SU-DHL-6 (cell line): ENCODE data around the gene AGAP1.

Experiments
- H2AFZ ChIP-seq: fragments of 200-600 bp; sonication (generic); 2 replicates; pipeline ENCODE4 v1.6.1; 2014; ENCODE audit warnings: low read depth, mild to moderate bottlenecking, moderate library complexity, mixed read lengths, antibody characterized with exemption, low read length; ENCODE audit not compliant: severe bottlenecking
- H3F3A ChIP-seq: fragments of 200-600 bp; shearing (Covaris generic); 2 replicates; pipeline ENCODE4 v1.6.0; 2016; ENCODE audit warnings: antibody characterized with exemption, mild to moderate bottlenecking; ENCODE audit not compliant: insufficient read depth
- H3K27ac ChIP-seq: fragments of 200-600 bp; sonication (generic); 2 replicates; pipeline ENCODE4 v1.5.1; 2016; ENCODE audit warnings: low read depth, mild to moderate bottlenecking, low read length, moderate library complexity, mixed read lengths
- H3K27me3 ChIP-seq: fragments of 200-600 bp; sonication (generic), shearing (Covaris generic); 2 replicates; pipeline ENCODE4 v1.6.0; 2014; ENCODE audit warnings: mild to moderate bottlenecking, low read length
- H3K36me3 ChIP-seq: fragments of 200-600 bp; sonication (generic); 2 replicates; pipeline ENCODE4 v1.6.1; 2014; ENCODE audit warnings: mild to moderate bottlenecking, low read length, mixed read lengths
- H3K4me2 ChIP-seq: fragments of 300-600, 200-600 bp; shearing (Covaris generic), sonication (generic); 2 replicates; pipeline ENCODE4 v1.6.0; 2014; ENCODE audit warnings: low read length, low read depth, mild to moderate bottlenecking; ENCODE audit not compliant: poor library complexity, severe bottlenecking
- H3K4me3 ChIP-seq: fragments of 200-600 bp; sonication (generic); 2 replicates; pipeline ENCODE4 v1.5.1; 2014; ENCODE audit warnings: antibody characterized with exemption, low read length, mild to moderate bottlenecking, mixed read lengths; ENCODE audit not compliant: insufficient read depth, poor library complexity, severe bottlenecking
- H3K79me2 ChIP-seq: fragments of 200-600 bp; sonication (generic); 2 replicates; pipeline ENCODE4 v1.6.1; 2014; ENCODE audit warnings: mild to moderate bottlenecking, low read length, moderate library complexity; ENCODE audit not compliant: insufficient read depth
- H3K9ac ChIP-seq: fragments of 200-600 bp; sonication (generic); 2 replicates; pipeline ENCODE4 v1.7.0; 2014; ENCODE audit warnings: mild to moderate bottlenecking, low read length
- H3K9me2 ChIP-seq: fragments of 200-600 bp; sonication (generic); replicated peaks from 2 replicates; pipeline ENCODE4 v1.6.1; 2014; ENCODE audit warnings: low read length; ENCODE audit not compliant: insufficient read depth
- H3K9me3 ChIP-seq: fragments of 200-600 bp; sonication (generic); 2 replicates; pipeline ENCODE4 v1.6.1; 2014; ENCODE audit warnings: low read length, mixed read lengths; ENCODE audit not compliant: insufficient read depth
- H4K20me1 ChIP-seq: fragments of 200-600 bp; sonication (generic); 2 replicates; pipeline ENCODE4 v1.6.1; 2014; ENCODE audit warnings: low read depth, mild to moderate bottlenecking, antibody characterized with exemption, low read length, moderate library complexity, mixed read lengths
- EZH2phosphoT487 ChIP-seq: fragments of 200-600 bp; sonication (generic), shearing (Covaris generic); conservative IDR thresholded peaks from 2 replicates; pipeline ENCODE4 v1.6.1; 2018; ENCODE audit warnings: mild to moderate bottlenecking, antibody characterized with exemption, low read length, moderate library complexity, mixed read lengths
- TF ChIP-seq, protein P1 (sequence below): fragments of 200-600 bp; sonication (generic); IDR thresholded peaks from one replicate; pipeline ENCODE4 v1.5.1; 2017; ENCODE audit warnings: antibody characterized with exemption, mild to moderate bottlenecking, low read length, moderate library complexity; ENCODE audit not compliant: insufficient read depth, poor library complexity, severe bottlenecking

AGAP1 gene

DNA sequence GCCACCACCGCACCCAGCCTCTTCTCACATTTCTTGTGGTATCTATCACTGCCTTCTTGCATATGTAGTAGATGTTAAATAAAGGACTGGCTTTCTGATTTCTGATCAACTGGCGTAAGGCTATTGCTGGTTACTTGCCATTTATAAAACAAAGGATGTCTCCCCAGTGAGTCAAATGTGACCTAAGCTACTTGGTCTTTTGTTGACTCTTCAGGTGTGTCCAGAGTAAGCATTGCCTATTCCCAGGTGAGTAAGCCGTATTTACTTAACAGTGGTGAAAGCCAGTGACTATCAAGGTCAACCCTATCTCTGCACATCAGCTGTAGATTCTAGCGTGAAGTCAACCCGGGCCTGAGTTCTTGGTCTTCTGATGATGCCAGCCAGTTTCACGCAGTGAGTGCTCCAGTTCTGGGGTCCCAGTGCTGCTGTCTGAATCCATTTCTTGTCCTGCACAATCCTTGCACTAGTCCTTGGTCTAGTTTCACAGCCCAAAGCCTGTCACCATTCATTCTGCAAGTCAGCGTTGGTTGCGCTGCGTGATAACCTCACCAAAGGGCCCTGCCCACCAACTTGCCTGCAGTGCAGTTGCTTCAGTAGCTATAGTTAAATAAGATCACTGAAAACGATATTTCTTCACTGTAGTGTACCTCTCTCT, 554.2 kb downstream of the AGAP1 start:
- H3K9me3 ChIP-seq, result no peaks in the 10 kb centered on the region
- H4K20me1 ChIP-seq, result no peaks in the 10 kb centered on the region
- no peaks in the 10 kb centered on the region for H3K27me3 ChIP-seq
- H3K79me2 ChIP-seq, result no peaks in the 10 kb centered on the region
- no peak overlapping the region for H3K4me3 ChIP-seq
- no peak overlapping the region for H3K9ac ChIP-seq
- H3K9me2 ChIP-seq, result no peaks in the 10 kb centered on the region
- no peak overlapping the region for H3K4me2 ChIP-seq
- H3F3A ChIP-seq, result no peaks in the 10 kb centered on the region
- no peak overlapping the region for H2AFZ ChIP-seq
- H3K27ac ChIP-seq, result no peak overlapping the region
- TF ChIP-seq, protein P1, sequence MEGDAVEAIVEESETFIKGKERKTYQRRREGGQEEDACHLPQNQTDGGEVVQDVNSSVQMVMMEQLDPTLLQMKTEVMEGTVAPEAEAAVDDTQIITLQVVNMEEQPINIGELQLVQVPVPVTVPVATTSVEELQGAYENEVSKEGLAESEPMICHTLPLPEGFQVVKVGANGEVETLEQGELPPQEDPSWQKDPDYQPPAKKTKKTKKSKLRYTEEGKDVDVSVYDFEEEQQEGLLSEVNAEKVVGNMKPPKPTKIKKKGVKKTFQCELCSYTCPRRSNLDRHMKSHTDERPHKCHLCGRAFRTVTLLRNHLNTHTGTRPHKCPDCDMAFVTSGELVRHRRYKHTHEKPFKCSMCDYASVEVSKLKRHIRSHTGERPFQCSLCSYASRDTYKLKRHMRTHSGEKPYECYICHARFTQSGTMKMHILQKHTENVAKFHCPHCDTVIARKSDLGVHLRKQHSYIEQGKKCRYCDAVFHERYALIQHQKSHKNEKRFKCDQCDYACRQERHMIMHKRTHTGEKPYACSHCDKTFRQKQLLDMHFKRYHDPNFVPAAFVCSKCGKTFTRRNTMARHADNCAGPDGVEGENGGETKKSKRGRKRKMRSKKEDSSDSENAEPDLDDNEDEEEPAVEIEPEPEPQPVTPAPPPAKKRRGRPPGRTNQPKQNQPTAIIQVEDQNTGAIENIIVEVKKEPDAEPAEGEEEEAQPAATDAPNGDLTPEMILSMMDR, result no peak
- TF ChIP-seq EZH2phosphoT487, result no peak
- no peaks in the 10 kb centered on the region for H3K36me3 ChIP-seq

DNA sequence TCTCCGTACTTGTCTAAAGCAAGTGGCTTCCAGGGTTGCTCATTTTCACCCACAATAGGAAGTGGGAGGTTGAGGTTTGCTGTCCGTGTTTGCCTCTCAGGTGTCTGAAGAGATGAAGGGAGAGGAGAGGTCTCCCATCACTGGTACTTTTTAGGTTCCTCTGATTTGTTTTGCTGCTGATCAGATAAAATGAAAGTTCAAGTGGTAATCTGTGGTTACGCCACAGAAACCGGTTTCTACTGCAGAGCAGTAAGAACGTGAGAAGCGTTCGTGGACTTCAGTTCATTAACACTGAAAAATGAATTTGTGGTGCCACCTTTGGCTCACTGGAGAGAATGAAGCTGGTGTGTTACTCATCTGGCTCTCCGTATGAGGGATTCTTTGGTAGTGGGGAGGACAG, 556.1 kb downstream of the AGAP1 start:
- H3K4me2 ChIP-seq, result no peak overlapping the region
- no peak overlapping the region for H3K9ac ChIP-seq
- H3K36me3 ChIP-seq, result no peaks in the 10 kb centered on the region
- no peaks in the 10 kb centered on the region for H3K27me3 ChIP-seq
- H3K9me3 ChIP-seq, result no peaks in the 10 kb centered on the region
- no peaks in the 10 kb centered on the region for H3F3A ChIP-seq
- no peak overlapping the region for H3K4me3 ChIP-seq
- no peaks in the 10 kb centered on the region for H4K20me1 ChIP-seq
- no peak overlapping the region for H3K27ac ChIP-seq
- no peaks in the 10 kb centered on the region for H3K9me2 ChIP-seq
- H3K79me2 ChIP-seq, result no peaks in the 10 kb centered on the region
- no peak overlapping the region for H2AFZ ChIP-seq
- TF ChIP-seq, protein P1, result no peak
- no peak for TF ChIP-seq EZH2phosphoT487

DNA sequence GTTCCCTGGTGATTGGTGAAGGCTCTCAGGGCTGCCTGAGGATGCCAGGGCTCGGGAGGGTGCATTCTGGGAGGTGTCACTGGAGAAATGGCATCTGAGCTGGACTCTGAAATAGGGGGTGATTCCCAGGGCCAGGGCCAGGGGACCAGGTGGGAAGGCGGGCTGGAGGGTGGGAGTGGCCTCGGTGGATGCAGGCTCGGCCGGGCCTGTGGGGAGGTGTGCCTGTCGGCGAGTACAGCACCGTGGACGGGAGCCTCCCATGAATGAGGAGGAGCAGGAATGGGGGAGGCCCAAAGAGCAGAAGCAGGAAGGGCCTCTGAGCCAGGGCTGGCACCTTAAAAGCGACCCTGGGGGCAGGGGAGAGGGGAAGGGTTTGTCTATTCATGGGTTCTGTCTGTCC, 557.5 kb downstream of the AGAP1 start:
- no peaks in the 10 kb centered on the region for H3F3A ChIP-seq
- no peak overlapping the region for H3K9ac ChIP-seq
- no peaks in the 10 kb centered on the region for H4K20me1 ChIP-seq
- H3K36me3 ChIP-seq, result no peaks in the 10 kb centered on the region
- H3K27me3 ChIP-seq, result no peaks in the 10 kb centered on the region
- H3K4me2 ChIP-seq, result no peak overlapping the region
- no peaks in the 10 kb centered on the region for H3K9me3 ChIP-seq
- no peak for TF ChIP-seq EZH2phosphoT487
- TF ChIP-seq, protein P1, result no peak
- no peaks in the 10 kb centered on the region for H3K9me2 ChIP-seq
- no peak overlapping the region for H2AFZ ChIP-seq
- H3K79me2 ChIP-seq, result no peaks in the 10 kb centered on the region
- no peak overlapping the region for H3K4me3 ChIP-seq
- no peak overlapping the region for H3K27ac ChIP-seq
